MM.1S (cell line): ENCODE data around the gene TRPC3.

Experiments used
- DNase-seq: peaks from one replicate; pipeline ENCODE4 v3.0.0-alpha.2; 2015
- H2AFZ ChIP-seq: fragments of 300-600 bp; sonication (generic); 2 replicates; pipeline ENCODE4 v1.6.0; 2016; ENCODE audit warnings: antibody characterized with exemption, low read length
- H3F3A ChIP-seq: fragments of 300-600 bp; sonication (generic); 2 replicates; pipeline ENCODE4 v1.6.1; 2016; ENCODE audit warnings: mild to moderate bottlenecking, antibody characterized with exemption, low read length, moderate library complexity, mixed read lengths; ENCODE audit not compliant: insufficient read depth
- H3K27ac ChIP-seq: fragments of 300-600 bp; sonication (generic); 2 replicates; pipeline ENCODE4 v1.5.1; 2016; ENCODE audit warnings: mild to moderate bottlenecking, low read length
- H3K27me3 ChIP-seq: fragments of 300-600 bp; sonication (generic); replicated peaks from 2 replicates; pipeline ENCODE4 v1.6.0; 2016; ENCODE audit warnings: low read length; ENCODE audit not compliant: insufficient read depth
- H3K36me3 ChIP-seq: fragments of 300-600 bp; sonication (generic); replicated peaks from 2 replicates; pipeline ENCODE4 v1.6.1; 2016; ENCODE audit warnings: mild to moderate bottlenecking, low read length, mixed read lengths; ENCODE audit not compliant: insufficient read depth
- H3K4me1 ChIP-seq: fragments of 300-600 bp; sonication (generic); 2 replicates; pipeline ENCODE4 v1.6.1; 2016; ENCODE audit warnings: low read length, mixed read lengths
- H3K4me2 ChIP-seq: fragments of 300-600 bp; sonication (generic); 2 replicates; pipeline ENCODE4 v1.6.0; 2016; ENCODE audit warnings: low read depth, low read length
- H3K4me3 ChIP-seq: fragments of 300-600 bp; sonication (generic); 2 replicates; pipeline ENCODE4 v1.5.1; 2016; ENCODE audit warnings: low read length, mixed read lengths
- H3K79me2 ChIP-seq: fragments of 300-600 bp; sonication (generic); 2 replicates; pipeline ENCODE4 v1.6.1; 2016; ENCODE audit warnings: mixed run types, low read length, mixed read lengths
- H3K9ac ChIP-seq: fragments of 300-600 bp; sonication (generic); 2 replicates; pipeline ENCODE4 v1.6.1; 2016; ENCODE audit warnings: low read length, mixed read lengths
- H3K9me2 ChIP-seq: fragments of 300-600 bp; sonication (generic); replicated peaks from 2 replicates; pipeline ENCODE4 v1.6.1; 2016; ENCODE audit warnings: mild to moderate bottlenecking, low read length, mixed read lengths; ENCODE audit not compliant: insufficient read depth
- H3K9me3 ChIP-seq: fragments of 300-600 bp; sonication (generic); replicated peaks from 2 replicates; pipeline ENCODE4 v1.6.1; 2016; ENCODE audit warnings: mild to moderate bottlenecking, low read length, mixed read lengths; ENCODE audit not compliant: insufficient read depth
- H4K20me1 ChIP-seq: fragments of 300-600 bp; sonication (generic); 2 replicates; pipeline ENCODE4 v1.6.1; 2016; ENCODE audit warnings: mild to moderate bottlenecking, low read length, moderate library complexity, mixed read lengths; ENCODE audit not compliant: insufficient read depth
- CTCF ChIP-seq: fragments of 300-600 bp; sonication (generic); IDR thresholded peaks from 2 replicates; pipeline ENCODE4 v1.5.1; 2016; ENCODE audit warnings: antibody characterized with exemption, low read length, mixed read lengths
- EZH2 ChIP-seq: fragments of 300-600 bp; sonication (generic); optimal IDR thresholded peaks from 2 replicates; pipeline ENCODE3; 2017; ENCODE audit warnings: low read depth, mild to moderate bottlenecking, antibody characterized with exemption, low read length, mixed read lengths
- EZH2phosphoT487 ChIP-seq: fragments of 300-600 bp; sonication (generic); IDR thresholded peaks from 2 replicates; pipeline ENCODE4 v1.6.1; 2018; ENCODE audit warnings: antibody characterized with exemption, low read length

Gene TRPC3

GRCh38 chr4:121881158-121881557, 70.7 kb downstream of the TRPC3 start:
- no peaks in the 10 kb centered on the region for H3K9me2 ChIP-seq
- no peaks in the 10 kb centered on the region for H4K20me1 ChIP-seq
- H3K4me2 ChIP-seq, result no peak overlapping the region
- H3K9ac ChIP-seq, result no peak overlapping the region
- no peaks in the 10 kb centered on the region for H3K36me3 ChIP-seq
- H3K27ac ChIP-seq, result no peak overlapping the region
- TF ChIP-seq EZH2phosphoT487, result no peak
- TF ChIP-seq EZH2, result no peak
- TF ChIP-seq CTCF, result no peak
- no peak overlapping the region for H3K4me3 ChIP-seq
- no peak overlapping the region for H2AFZ ChIP-seq
- no peaks in the 10 kb centered on the region for H3K27me3 ChIP-seq
- no peaks in the 10 kb centered on the region for H3K79me2 ChIP-seq
- H3K4me1 ChIP-seq, result no peaks in the 10 kb centered on the region
- no peak for DNase-seq
- H3F3A ChIP-seq, result no peaks in the 10 kb centered on the region
- no peaks in the 10 kb centered on the region for H3K9me3 ChIP-seq

GRCh38 chr4:121879135-121879534, 72.7 kb downstream of the TRPC3 start:
- Histone ChIP-seq H3K4me3 (no peak overlapping the region), H3K79me2 (no peaks in the 10 kb centered on the region), H3K4me2 (no peak overlapping the region), H3K9me3 (no peaks in the 10 kb centered on the region), H3K36me3 (no peaks in the 10 kb centered on the region), H3K27me3 (no peaks in the 10 kb centered on the region), H3K4me1 (no peaks in the 10 kb centered on the region), H3K9me2 (no peaks in the 10 kb centered on the region), H3K27ac (no peak overlapping the region), H3K9ac (no peak overlapping the region), H2AFZ (no peak overlapping the region), H3F3A (no peaks in the 10 kb centered on the region), H4K20me1 (no peaks in the 10 kb centered on the region)
- no peak for DNase-seq
- TF ChIP-seq CTCF (no peak), EZH2 (no peak), EZH2phosphoT487 (no peak)

- Histone ChIP-seq H3K9ac (no peak overlapping the region), H3K27ac (no peak overlapping the region), H3K9me2 (no peaks in the 10 kb centered on the region), H3K36me3 (no peaks in the 10 kb centered on the region), H3K4me3 (no peak overlapping the region), H3K79me2 (no peaks in the 10 kb centered on the region), H3F3A (peaks cover 11% of the 10 kb centered on the region), H4K20me1 (no peaks in the 10 kb centered on the region), H2AFZ (no peak overlapping the region), H3K9me3 (no peaks in the 10 kb centered on the region), H3K4me2 (no peak overlapping the region), H3K4me1 (peaks cover 12% of the 10 kb centered on the region), H3K27me3 (no peaks in the 10 kb centered on the region)
- no peak for TF ChIP-seq EZH2
- TF ChIP-seq EZH2phosphoT487, result no peak
- TF ChIP-seq CTCF, result peak; percentile 31
- no peak for DNase-seq
Measured at GRCh38 chr4:121877041-121877773, 74.7 kb downstream of the TRPC3 start.
